NAMALWA (cell line): ENCODE results near the gene PCED1B.
A peak's percentile ranks its signal among the peaks of the same experiment; 100 is the strongest.
"Not testable (repeated sequence)": the region's sequence is repeated elsewhere in the genome, so short reads cannot be mapped to it uniquely, and the experiment has no call there.

ENCODE experiments used
- DNase-seq: peaks from one replicate; pipeline ENCODE4 v3.0.0-alpha.2; 2015; ENCODE audit warnings: low spot score

The PCED1B gene

GRCh38 chr12:47207829-47208248 lies 128.4 kb downstream of the PCED1B start:
- DNase-seq, result peak; percentile 32

GRCh38 chr12:47209014-47209413 lies 129.6 kb downstream of the PCED1B start:
- DNase-seq, result no peak

GRCh38 chr12:47210776-47211175 lies 131.4 kb downstream of the PCED1B start:
- DNase-seq, result no peak

DNA sequence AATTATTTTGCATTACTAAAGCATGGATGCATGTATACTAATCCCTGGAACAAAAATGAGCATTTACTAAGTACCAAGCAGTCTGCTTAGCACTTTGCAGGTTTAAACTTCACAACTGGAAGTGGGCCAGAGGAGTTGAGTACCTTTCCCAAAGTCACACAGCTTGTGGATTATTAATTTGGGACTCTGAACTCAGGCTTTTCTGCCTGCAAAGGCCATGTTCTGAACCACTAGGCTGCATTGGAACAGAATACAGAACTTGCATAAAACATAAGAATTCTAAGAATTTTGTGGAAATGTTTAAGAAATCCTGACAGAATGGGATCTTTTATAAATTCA lies 133.2 kb downstream of the PCED1B start:
- no peak for DNase-seq

GRCh38 chr12:47213396-47213795 lies 134.0 kb downstream of the PCED1B start:
- no peak for DNase-seq

GRCh38 chr12:47214001-47214619 lies 134.7 kb downstream of the PCED1B start:
- no peak for DNase-seq

- no peak for DNase-seq
Observed at GRCh38 chr12:47214771-47215170, 135.3 kb downstream of the PCED1B start.

GRCh38 chr12:47216150-47216677 lies 136.8 kb downstream of the PCED1B start:
- DNase-seq, result peak; percentile 77

GRCh38 chr12:47217595-47217869 lies 138.1 kb downstream of the PCED1B start:
- not testable (repeated sequence) for DNase-seq

- DNase-seq, result no peak
Observed at GRCh38 chr12:47218191-47218654, 138.8 kb downstream of the PCED1B start.

- no peak for DNase-seq
Observed at GRCh38 chr12:47219243-47219642, 139.8 kb downstream of the PCED1B start.

- DNase-seq, result no peak
Observed at GRCh38 chr12:47221256-47222023, 142.0 kb downstream of the PCED1B start.

DNA sequence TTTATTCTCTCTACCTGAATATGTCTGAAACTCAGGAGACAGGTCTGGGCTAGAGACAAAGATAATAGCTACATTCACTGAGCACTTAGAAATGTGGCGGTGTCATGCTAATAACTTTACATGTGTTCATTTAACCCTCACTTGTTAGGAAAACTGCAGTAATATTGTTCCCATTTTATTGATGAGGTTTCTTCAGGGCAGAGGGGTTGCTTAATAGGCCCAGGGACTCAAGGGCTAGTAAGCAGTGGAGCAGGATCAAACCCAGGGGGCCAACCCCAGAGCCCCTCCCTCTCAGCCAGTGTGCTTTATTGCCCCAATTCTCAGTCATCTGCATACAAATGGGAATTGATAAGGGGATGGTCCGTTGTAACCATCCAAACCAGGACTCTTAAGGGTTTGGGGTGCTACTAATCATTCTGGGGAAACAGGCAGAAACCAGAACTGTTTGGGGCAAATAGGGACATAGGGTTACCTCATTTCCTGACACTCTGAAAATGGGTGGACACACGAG lies 143.2 kb downstream of the PCED1B start:
- DNase-seq, result no peak

GRCh38 chr12:47223031-47223847 lies 143.8 kb downstream of the PCED1B start:
- no peak for DNase-seq

- DNase-seq, result no peak
Observed at GRCh38 chr12:47223848-47224213, 144.4 kb downstream of the PCED1B start.

- DNase-seq, result no peak
Observed at GRCh38 chr12:47224563-47225133, 145.2 kb downstream of the PCED1B start.

GRCh38 chr12:47225356-47225755 lies 145.9 kb downstream of the PCED1B start:
- DNase-seq, result no peak

DNA sequence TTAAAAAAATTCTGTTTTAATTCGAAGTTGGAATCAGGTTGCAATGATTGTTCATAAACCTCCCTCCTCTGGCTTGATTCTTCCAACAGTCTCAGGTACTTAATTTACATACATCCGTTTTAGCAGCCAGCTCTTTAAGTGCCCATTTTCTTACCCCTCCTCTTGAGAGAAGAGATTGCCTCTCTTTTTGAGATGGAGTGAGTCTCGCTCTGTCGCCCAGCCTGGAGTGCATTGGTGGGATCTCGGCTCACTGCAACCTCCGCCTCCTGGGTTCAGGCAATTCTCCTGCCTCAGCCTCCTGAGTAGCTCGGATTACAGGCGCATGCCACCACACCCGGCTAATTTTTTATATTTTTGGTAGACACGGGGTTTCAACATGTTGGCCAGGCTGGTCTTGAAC lies 146.8 kb downstream of the PCED1B start:
- no peak for DNase-seq

GRCh38 chr12:47228802-47229201 lies 149.4 kb downstream of the PCED1B start:
- no peak for DNase-seq

- DNase-seq, result no peak
Observed at GRCh38 chr12:47231456-47231855, 152.0 kb downstream of the PCED1B start.

GRCh38 chr12:47234576-47235141 lies 155.2 kb downstream of the PCED1B start:
- no peak for DNase-seq
